ENCODE measurements around the gene ATP8A2.

Gene ATP8A2

GRCh38 chr13:26025771-26026170, 654.0 kb downstream of the ATP8A2 start:
- no peak for DNase-seq (ENCODE audit: extremely low read depth, insufficient read length)

DNA sequence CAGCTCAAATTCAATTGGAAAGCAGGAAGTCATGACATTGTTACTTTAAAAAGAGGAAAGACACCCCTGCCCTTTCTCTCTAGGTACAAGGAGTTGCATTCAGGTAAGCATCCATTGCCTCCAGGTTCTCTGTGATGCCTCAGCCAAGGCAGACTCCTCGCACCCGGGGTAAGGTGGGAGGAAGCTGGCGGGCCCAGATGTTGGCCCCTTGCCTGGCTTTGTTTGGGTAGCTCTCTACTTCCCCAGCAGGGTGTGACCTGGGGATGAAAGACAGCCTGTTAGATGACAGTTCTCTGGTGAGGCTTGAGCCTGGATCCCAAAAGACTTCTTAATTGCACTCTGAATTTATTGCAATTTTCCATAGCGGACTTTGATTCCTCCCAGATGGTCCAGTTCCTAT, 654.4 kb downstream of the ATP8A2 start:
- no peak for TF ChIP-seq CTCF (IDR thresholded peaks at IDR 0.05; ENCODE audit: insufficient read depth, low read length, poor library complexity, severe bottlenecking)
- no peaks in the 10 kb centered on the region; the same call in 1 of the 2 replicates for H3K27me3 ChIP-seq (replicated peaks; ENCODE audit: control insufficient read depth, insufficient read depth, low read length)

More at GRCh38 chr13:26025771-26026170, 654.0 kb downstream of the ATP8A2 start:
- no peaks in the 10 kb centered on the region for H3K36me3 ChIP-seq (ENCODE audit: control insufficient read depth, insufficient read depth, low read length)
- H3K27me3 ChIP-seq (replicated peaks; ENCODE audit: control insufficient read depth, insufficient read depth, low read length) = no peaks in the 10 kb centered on the region; the same call in 1 of the 2 replicates
- H3K4me3 ChIP-seq (replicated peaks; ENCODE audit: low read depth, low read length) = no peak overlapping the region
- TF ChIP-seq CTCF (IDR thresholded peaks at IDR 0.05; ENCODE audit: insufficient read depth, low read length, poor library complexity, severe bottlenecking) = no peak

DNA sequence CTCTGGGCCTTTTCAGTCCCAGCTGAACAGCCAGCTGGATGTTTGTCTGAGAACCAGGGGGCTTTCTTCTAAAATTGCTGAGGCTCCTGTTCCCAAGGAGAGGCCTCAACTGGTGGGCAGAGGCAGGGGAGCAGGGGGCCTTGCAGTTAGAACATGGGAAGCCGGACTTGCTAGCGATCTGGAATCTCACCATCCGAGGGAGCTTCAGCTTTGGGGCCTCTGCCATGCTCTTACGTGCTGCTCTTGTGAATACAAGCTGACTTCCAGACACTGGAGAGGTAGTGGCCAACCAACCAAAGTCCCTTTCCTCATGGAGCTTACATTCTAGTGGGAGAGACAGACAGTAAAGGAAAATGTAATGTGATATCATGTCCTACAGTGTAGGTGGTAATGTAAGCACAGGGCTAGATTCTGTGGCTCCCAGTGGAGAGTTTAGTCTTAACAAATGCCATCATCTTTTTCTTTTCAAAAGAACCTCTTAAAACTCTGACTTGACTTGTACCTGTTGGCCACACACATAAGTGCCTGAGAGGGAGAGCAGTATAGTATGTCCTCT, 657.9 kb downstream of the ATP8A2 start:
- H3K27me3 ChIP-seq (replicated peaks; ENCODE audit: control insufficient read depth, insufficient read depth, low read length) = no peaks in the 10 kb centered on the region; the same call in 1 of the 2 replicates
- no peak for TF ChIP-seq CTCF (IDR thresholded peaks at IDR 0.05; ENCODE audit: insufficient read depth, low read length, poor library complexity, severe bottlenecking)
- no peaks in the 10 kb centered on the region for H3K36me3 ChIP-seq (ENCODE audit: control insufficient read depth, insufficient read depth, low read length)
- no peak overlapping the region for H3K4me3 ChIP-seq (replicated peaks; ENCODE audit: low read depth, low read length)
- no peak for DNase-seq (ENCODE audit: extremely low read depth, insufficient read length)

More for the DNA sequence above, 654.4 kb downstream of the ATP8A2 start:
- no peak for DNase-seq (ENCODE audit: extremely low read depth, insufficient read length)
- no peak overlapping the region for H3K4me3 ChIP-seq (replicated peaks; ENCODE audit: low read depth, low read length)
- no peaks in the 10 kb centered on the region for H3K36me3 ChIP-seq (ENCODE audit: control insufficient read depth, insufficient read depth, low read length)

- no peak for DNase-seq (ENCODE audit: extremely low read depth, insufficient read length)
- Histone ChIP-seq H3K27me3 (replicated peaks; ENCODE audit: control insufficient read depth, insufficient read depth, low read length) (no peaks in the 10 kb centered on the region; the same call in 1 of the 2 replicates), H3K36me3 (ENCODE audit: control insufficient read depth, insufficient read depth, low read length) (no peaks in the 10 kb centered on the region), H3K4me3 (replicated peaks; ENCODE audit: low read depth, low read length) (no peak overlapping the region)
- no peak for TF ChIP-seq CTCF (IDR thresholded peaks at IDR 0.05; ENCODE audit: insufficient read depth, low read length, poor library complexity, severe bottlenecking)
Observed at GRCh38 chr13:26030331-26030730, 658.6 kb downstream of the ATP8A2 start.

- Histone ChIP-seq H3K36me3 (ENCODE audit: control insufficient read depth, insufficient read depth, low read length) (no peaks in the 10 kb centered on the region), H3K27me3 (replicated peaks; ENCODE audit: control insufficient read depth, insufficient read depth, low read length) (no peaks in the 10 kb centered on the region; the same call in 1 of the 2 replicates), H3K4me3 (replicated peaks; ENCODE audit: low read depth, low read length) (no peak overlapping the region)
- no peak for TF ChIP-seq CTCF (IDR thresholded peaks at IDR 0.05; ENCODE audit: insufficient read depth, low read length, poor library complexity, severe bottlenecking)
- no peak for DNase-seq (ENCODE audit: extremely low read depth, insufficient read length)
Observed at GRCh38 chr13:26034018-26034417, 662.2 kb downstream of the ATP8A2 start.

- H3K27me3 ChIP-seq (replicated peaks; ENCODE audit: control insufficient read depth, insufficient read depth, low read length) = no peaks in the 10 kb centered on the region; the same call in 1 of the 2 replicates
- DNase-seq (ENCODE audit: extremely low read depth, insufficient read length) = no peak
- H3K4me3 ChIP-seq (replicated peaks; ENCODE audit: low read depth, low read length) = no peak overlapping the region
- H3K36me3 ChIP-seq (ENCODE audit: control insufficient read depth, insufficient read depth, low read length) = no peaks in the 10 kb centered on the region
- no peak for TF ChIP-seq CTCF (IDR thresholded peaks at IDR 0.05; ENCODE audit: insufficient read depth, low read length, poor library complexity, severe bottlenecking)
Observed at GRCh38 chr13:26036383-26036782, 664.6 kb downstream of the ATP8A2 start.

Measured in GM06990 (cell line).